Brain microvascular endothelial cell (primary cell): Measurements from ENCODE around the gene ZFHX2.

Source experiments
- DNase-seq: peaks from one replicate; pipeline ENCODE4 v3.0.0-alpha.2; 2020
- H3K27ac ChIP-seq: fragments of 250-450 bp; sonication (Bioruptor Pico); 2 replicates; pipeline ENCODE4 v1.5.1; 2020; ENCODE audit warnings: mild to moderate bottlenecking, moderate library complexity
- H3K27me3 ChIP-seq: fragments of 250-450 bp; sonication (Bioruptor Pico); replicated peaks from 2 replicates; pipeline ENCODE4 v1.5.1; 2020; ENCODE audit warnings: mild to moderate bottlenecking
- H3K36me3 ChIP-seq: fragments of 250-450 bp; sonication (Bioruptor Pico); replicated peaks from 2 replicates; pipeline ENCODE4 v1.5.1; 2020; ENCODE audit warnings: mild to moderate bottlenecking
- H3K4me3 ChIP-seq: 2 replicates; pipeline ENCODE4 v1.5.1; 2011; ENCODE audit warnings: low read depth, mild to moderate bottlenecking, control low read depth, low read length, moderate library complexity
- in situ Hi-C: cut with HindIII; loops from 2 replicates; pipeline ENCODE4 v1.10.0; 2017; ENCODE audit warnings: low sequenced_read_pairs, low pct_ligation_motif_present
- TF ChIP-seq, protein P1 (sequence below): IDR thresholded peaks from 2 replicates; pipeline ENCODE4 v1.5.1; 2011; ENCODE audit warnings: low read depth, mild to moderate bottlenecking, moderate library complexity, low read length, control low read depth, inconsistent platforms; ENCODE audit errors: missing control alignments

ZFHX2 gene

DNA sequence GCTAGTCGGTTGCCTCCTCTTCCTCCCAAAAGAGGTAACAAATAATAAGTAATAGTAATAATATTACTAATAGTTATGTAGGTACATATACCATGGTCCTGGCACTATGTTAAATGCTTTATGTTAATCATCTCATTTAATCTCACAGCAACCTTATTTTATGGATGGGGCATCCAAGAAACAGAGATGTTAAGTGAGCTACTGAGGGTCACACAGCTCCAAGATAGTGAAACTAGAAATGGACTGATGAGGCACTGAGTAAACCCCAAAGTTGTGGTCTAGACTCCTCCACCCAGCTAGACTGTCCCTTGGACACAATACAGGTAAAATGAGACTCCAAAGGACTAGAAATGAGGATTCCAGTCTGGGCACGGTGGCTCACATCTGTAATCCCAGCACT lies 15.1 kb downstream of the ZFHX2 start:
- no peak for DNase-seq
- no peak overlapping the region for H3K4me3 ChIP-seq
- H3K27me3 ChIP-seq, result no peaks in the 10 kb centered on the region
- TF ChIP-seq, protein P1, sequence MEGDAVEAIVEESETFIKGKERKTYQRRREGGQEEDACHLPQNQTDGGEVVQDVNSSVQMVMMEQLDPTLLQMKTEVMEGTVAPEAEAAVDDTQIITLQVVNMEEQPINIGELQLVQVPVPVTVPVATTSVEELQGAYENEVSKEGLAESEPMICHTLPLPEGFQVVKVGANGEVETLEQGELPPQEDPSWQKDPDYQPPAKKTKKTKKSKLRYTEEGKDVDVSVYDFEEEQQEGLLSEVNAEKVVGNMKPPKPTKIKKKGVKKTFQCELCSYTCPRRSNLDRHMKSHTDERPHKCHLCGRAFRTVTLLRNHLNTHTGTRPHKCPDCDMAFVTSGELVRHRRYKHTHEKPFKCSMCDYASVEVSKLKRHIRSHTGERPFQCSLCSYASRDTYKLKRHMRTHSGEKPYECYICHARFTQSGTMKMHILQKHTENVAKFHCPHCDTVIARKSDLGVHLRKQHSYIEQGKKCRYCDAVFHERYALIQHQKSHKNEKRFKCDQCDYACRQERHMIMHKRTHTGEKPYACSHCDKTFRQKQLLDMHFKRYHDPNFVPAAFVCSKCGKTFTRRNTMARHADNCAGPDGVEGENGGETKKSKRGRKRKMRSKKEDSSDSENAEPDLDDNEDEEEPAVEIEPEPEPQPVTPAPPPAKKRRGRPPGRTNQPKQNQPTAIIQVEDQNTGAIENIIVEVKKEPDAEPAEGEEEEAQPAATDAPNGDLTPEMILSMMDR, result no peak
- no peaks in the 10 kb centered on the region for H3K36me3 ChIP-seq
- no peak overlapping the region for H3K27ac ChIP-seq
- in situ Hi-C loops, result no loop called here

- in situ Hi-C loops, result no loop called here
- TF ChIP-seq, protein P1, result no peak
- Histone ChIP-seq H3K4me3 (no peak overlapping the region), H3K27me3 (no peaks in the 10 kb centered on the region), H3K27ac (no peak overlapping the region), H3K36me3 (no peaks in the 10 kb centered on the region)
- DNase-seq, result no peak
These were observed 15.6 kb downstream of the ZFHX2 start for GRCh38 chr14:23535943-23536342.

GRCh38 chr14:23533652-23534435 lies 17.7 kb downstream of the ZFHX2 start:
- no peak overlapping the region for H3K27ac ChIP-seq
- in situ Hi-C loops, result no loop called here
- H3K36me3 ChIP-seq, result no peaks in the 10 kb centered on the region
- TF ChIP-seq, protein P1, result no peak
- H3K4me3 ChIP-seq, result no peak overlapping the region
- H3K27me3 ChIP-seq, result no peaks in the 10 kb centered on the region
- no peak for DNase-seq

- Histone ChIP-seq H3K36me3 (no peaks in the 10 kb centered on the region), H3K27ac (no peak overlapping the region), H3K4me3 (no peak overlapping the region), H3K27me3 (no peaks in the 10 kb centered on the region)
- no peak for DNase-seq
- TF ChIP-seq, protein P1, result no peak
- in situ Hi-C loops, result no loop called here
These were observed 18.9 kb downstream of the ZFHX2 start for GRCh38 chr14:23532658-23533057.

- Histone ChIP-seq H3K27ac (no peak overlapping the region), H3K4me3 (no peak overlapping the region), H3K27me3 (no peaks in the 10 kb centered on the region), H3K36me3 (no peaks in the 10 kb centered on the region)
- no peak for DNase-seq
- in situ Hi-C loops, result no loop called here
- TF ChIP-seq, protein P1, result no peak
These were observed 20.2 kb downstream of the ZFHX2 start for GRCh38 chr14:23531391-23531790.
